GM12864 (cell line): ENCODE measurements around the gene DEFB132.

Experiments used
- DNase-seq: peaks from one replicate; pipeline ENCODE4 v3.0.0-alpha.2; 2011; ENCODE audit warnings: low read depth
- H3K4me3 ChIP-seq: 2 replicates; pipeline ENCODE4 v1.5.1; 2011; ENCODE audit warnings: mild to moderate bottlenecking, low read depth, low read length, control low read depth
- CTCF ChIP-seq: IDR thresholded peaks from 2 replicates; pipeline ENCODE4 v1.5.1; 2011; ENCODE audit warnings: low read depth, mild to moderate bottlenecking, moderate library complexity, low read length, control low read depth, inconsistent platforms; ENCODE audit errors: missing control alignments

DEFB132 gene

GRCh38 chr20:284172-284571 lies 26.6 kb downstream of the DEFB132 start:
- H3K4me3 ChIP-seq: no peak overlapping the region
- no peak for TF ChIP-seq CTCF
- no peak for DNase-seq

- H3K4me3 ChIP-seq: no peak overlapping the region
- no peak for TF ChIP-seq CTCF
- DNase-seq: no peak
Measured at GRCh38 chr20:286508-286907, 29.0 kb downstream of the DEFB132 start.

GRCh38 chr20:288956-289692 lies 31.6 kb downstream of the DEFB132 start:
- peak overlapping the region; percentile 85 for H3K4me3 ChIP-seq
- TF ChIP-seq CTCF: no peak
- no peak for DNase-seq

GRCh38 chr20:289693-290083 lies 32.2 kb downstream of the DEFB132 start:
- peak overlapping the region; percentile 85 for H3K4me3 ChIP-seq
- DNase-seq: no peak
- no peak for TF ChIP-seq CTCF

GRCh38 chr20:290084-290831 lies 32.7 kb downstream of the DEFB132 start, which contains the start of gene C20orf96:
C20orf96 (minus strand) TSS chr20:290750; CDS start chr20:290610, 140 bp downstream.
- peak; percentile 51 for TF ChIP-seq CTCF
- H3K4me3 ChIP-seq: peak within 1 kb of the TSS; percentile 85
- DNase-seq: peak; percentile 86

GRCh38 chr20:294602-295001 lies 37.1 kb downstream of the DEFB132 start:
- no peak for DNase-seq
- H3K4me3 ChIP-seq: no peak overlapping the region
- no peak for TF ChIP-seq CTCF
